GM19099 (cell line): ENCODE measurements around the gene SPON1.

Experiments used
- POLR2A ChIP-seq: IDR thresholded peaks from 3 replicates; pipeline ENCODE4 v1.6.1; 2011; ENCODE audit warnings: low read depth; ENCODE audit not compliant: insufficient read length; ENCODE audit errors: extremely low read depth

The SPON1 gene

GRCh38 chr11:14054116-14055107 lies 91.9 kb downstream of the SPON1 start:
- no peak for TF ChIP-seq POLR2A

- TF ChIP-seq POLR2A = no peak
Measured at GRCh38 chr11:14055936-14056335, 93.4 kb downstream of the SPON1 start.

GRCh38 chr11:14058061-14058460 lies 95.5 kb downstream of the SPON1 start:
- TF ChIP-seq POLR2A = no peak

GRCh38 chr11:14059491-14059890 lies 97.0 kb downstream of the SPON1 start:
- TF ChIP-seq POLR2A = no peak

- no peak for TF ChIP-seq POLR2A
Measured at GRCh38 chr11:14061721-14062120, 99.2 kb downstream of the SPON1 start.

- TF ChIP-seq POLR2A = no peak
Measured at GRCh38 chr11:14065141-14065540, 102.6 kb downstream of the SPON1 start.

- TF ChIP-seq POLR2A = no peak
Measured at GRCh38 chr11:14065681-14066080, 103.2 kb downstream of the SPON1 start.

- TF ChIP-seq POLR2A = no peak
Measured at GRCh38 chr11:14067686-14068085, 105.2 kb downstream of the SPON1 start.

- TF ChIP-seq POLR2A = no peak
Measured at GRCh38 chr11:14070896-14071295, 108.4 kb downstream of the SPON1 start.

- no peak for TF ChIP-seq POLR2A
Measured at GRCh38 chr11:14073849-14074476, 111.4 kb downstream of the SPON1 start.

GRCh38 chr11:14075118-14076078 lies 112.9 kb downstream of the SPON1 start:
- TF ChIP-seq POLR2A = no peak

GRCh38 chr11:14079011-14079410 lies 116.5 kb downstream of the SPON1 start:
- TF ChIP-seq POLR2A = no peak

- no peak for TF ChIP-seq POLR2A
Measured at GRCh38 chr11:14079797-14080196, 117.3 kb downstream of the SPON1 start.

GRCh38 chr11:14081581-14082231 lies 119.2 kb downstream of the SPON1 start:
- no peak for TF ChIP-seq POLR2A
